Left ventricle myocardium inferior (tissue), 1 donor: ENCODE results near the gene RAB3GAP2. TPM values are rescaled to one million over a fixed set of nuclear protein-coding genes. Genes with fewer than 3 reads are reported as not detected.
"Not testable (repeated sequence)": the region's sequence is repeated elsewhere in the genome, so short reads cannot be mapped to it uniquely, and the experiment has no call there.

Source experiments
- DNase-seq: peaks from one replicate; pipeline ENCODE4 v3.0.0-alpha.2; 2020
- H3K27ac ChIP-seq: fragments of 200-600 bp; replicated peaks from 2 replicates; pipeline ENCODE4 v1.8.0; 2021
- H3K27me3 ChIP-seq: fragments of 200-600 bp; 2 replicates; pipeline ENCODE4 v1.8.0; 2021; ENCODE audit warnings: low read depth
- H3K36me3 ChIP-seq: fragments of 200-600 bp; 2 replicates; pipeline ENCODE4 v1.8.0; 2021
- H3K4me1 ChIP-seq: fragments of 200-600 bp; 2 replicates; pipeline ENCODE4 v1.8.0; 2021
- H3K4me3 ChIP-seq: fragments of 200-600 bp; 2 replicates; pipeline ENCODE4 v1.8.0; 2021; ENCODE audit warnings: mild to moderate bottlenecking, moderate library complexity
- H3K9me3 ChIP-seq: fragments of 200-600 bp; replicated peaks from 2 replicates; pipeline ENCODE4 v1.8.0; 2021
- CTCF ChIP-seq: fragments of 200-600 bp; IDR thresholded peaks from 2 replicates; pipeline ENCODE4 v1.8.0; 2021; ENCODE audit warnings: antibody characterized with exemption, mild to moderate bottlenecking, borderline replicate concordance
- intact Hi-C: fragments of 100-400 bp; cut with micrococcal nuclease; formaldehyde crosslinking; loops from one replicate; pipeline ENCODE4 v1.11.0; 2022
- microRNA-seq: library from miRNA; unstranded; fragments of <30 nt; microRNA quantifications from one replicate; pipeline ENCODE4 v1.2.0, GENCODE V29; 2020
- total RNA-seq: library from RNA; stranded (reverse); fragmentation: NEBNext Ultra II Directional; extraction: Animal tissue kit (Norgen Biotek cat#: 25700); gene quantifications from one replicate; pipeline ENCODE4 v1.2.1, GENCODE V29; 2021
- donor health status: DM: no; HTN: yes; CAD: no; lungs with severe emphysema.

RAB3GAP2 gene
- total RNA-seq, 1 donor from 2014 or later, result 20.3 TPM

GRCh38 chr1:220121791-220122530 is 150.3 kb downstream of the RAB3GAP2 start:
- DNase-seq, result no peak
- Histone ChIP-seq H3K9me3 (no peaks in the 10 kb centered on the region), H3K27me3 (no peaks in the 10 kb centered on the region), H3K4me3 (no peak overlapping the region), H3K36me3 (peaks cover 24% of the 10 kb centered on the region), H3K4me1 (peaks cover 14% of the 10 kb centered on the region), H3K27ac (peak overlapping the region; percentile 10)
- TF ChIP-seq CTCF, result no peak
- intact Hi-C loops, result no loop called here

GRCh38 chr1:220119043-220119512 is 153.2 kb downstream of the RAB3GAP2 start:
- DNase-seq, result no peak
- no peak overlapping the region for H3K27ac ChIP-seq
- TF ChIP-seq CTCF, result no peak
- no peaks in the 10 kb centered on the region for H3K27me3 ChIP-seq
- intact Hi-C loops, result no loop called here
- H3K36me3 ChIP-seq, result peaks cover 44% of the 10 kb centered on the region
- H3K4me1 ChIP-seq, result peaks cover 8% of the 10 kb centered on the region
- H3K4me3 ChIP-seq, result no peak overlapping the region
- no peaks in the 10 kb centered on the region for H3K9me3 ChIP-seq

GRCh38 chr1:220113136-220113695 is 159.0 kb downstream of the RAB3GAP2 start:
- H3K4me3 ChIP-seq, result no peak overlapping the region
- DNase-seq, result no peak
- no peaks in the 10 kb centered on the region for H3K9me3 ChIP-seq
- peaks cover 85% of the 10 kb centered on the region for H3K36me3 ChIP-seq
- intact Hi-C loops, result no loop called here
- TF ChIP-seq CTCF, result peak; percentile 65
- H3K4me1 ChIP-seq, result no peaks in the 10 kb centered on the region
- no peak overlapping the region for H3K27ac ChIP-seq
- H3K27me3 ChIP-seq, result no peaks in the 10 kb centered on the region

GRCh38 chr1:220112600-220112999 is 159.7 kb downstream of the RAB3GAP2 start:
- DNase-seq, H3K4me3 ChIP-seq, H3K4me1 ChIP-seq, H3K9me3 ChIP-seq, H3K27ac ChIP-seq, H3K27me3 ChIP-seq, intact Hi-C loops: not testable (repeated sequence)
- H3K36me3 ChIP-seq, result peaks cover 86% of the 10 kb centered on the region

GRCh38 chr1:220110473-220110872 is 161.8 kb downstream of the RAB3GAP2 start:
- H3K4me1 ChIP-seq, H3K9me3 ChIP-seq, H3K27me3 ChIP-seq, intact Hi-C loops, H3K27ac ChIP-seq, H3K4me3 ChIP-seq, DNase-seq: not testable (repeated sequence)
- peaks cover 87% of the 10 kb centered on the region for H3K36me3 ChIP-seq

- no peak for TF ChIP-seq CTCF
- no peak for DNase-seq
- Histone ChIP-seq H3K36me3 (peaks cover 84% of the 10 kb centered on the region), H3K4me1 (peaks cover 20% of the 10 kb centered on the region), H3K27me3 (no peaks in the 10 kb centered on the region), H3K9me3 (no peaks in the 10 kb centered on the region), H3K4me3 (no peak overlapping the region), H3K27ac (no peak overlapping the region)
- intact Hi-C loops, result no loop called here
These were observed 172.4 kb downstream of the RAB3GAP2 start for GRCh38 chr1:220099826-220100225.

Small RNA genes lying within 50 kb of the gene (microRNA-seq; reads per million reads assigned to microRNA genes)
- gene MIR194-1, result not detected
- gene MIR215, result not detected
- 196 reads per million, percentile 63 among the genes with 10 or more reads in this experiment for gene MIR664A

Other genes with a start within 250 kb of the RAB3GAP2 start
- 56.9 TPM for gene EPRS1, start 225.9 kb downstream of the RAB3GAP2 start, total RNA-seq
- 19.7 TPM for gene BPNT1, start 182.7 kb downstream of the RAB3GAP2 start, total RNA-seq
- 77.5 TPM for gene IARS2, start 178.3 kb downstream of the RAB3GAP2 start, total RNA-seq